PC-9 (cell line): ENCODE data around the gene PLXNA3. TPM values are rescaled to one million over a fixed set of nuclear protein-coding genes. Genes with fewer than 3 reads are reported as not detected.

Source experiments
- BruUV-seq: library from RNA; stranded (reverse); fragments of 400-500 nt; replicated peaks from 2 replicates; lab custom pipeline; 2021; lab: Mats Ljungman, UMichigan
- CTCF ChIA-PET: fragments of 300-600 bp; sonication (Branson Sonifier 250); formaldehyde crosslinking; loops from one replicate; lab custom pipeline; 2022; ENCODE audit warnings: antibody characterized with exemption; lab: Charles Lee
- POLR2A ChIA-PET: fragments of 300-600 bp; sonication (Branson Sonifier 250); formaldehyde crosslinking; loops from one replicate; lab custom pipeline; 2022; ENCODE audit warnings: antibody characterized with exemption; ENCODE audit not compliant: unreplicated experiment; lab: Charles Lee
- DNase-seq, 2 experiments: peaks; one replicate each; pipeline versions ENCODE4 v3.0.0 to v3.0.0-alpha.2; 2015 to 2022; ENCODE audit warnings: mixed read lengths in 1 of 2
- H2AFZ ChIP-seq: fragments of 200-600 bp; sonication (generic); 2 replicates; pipeline ENCODE4 v1.8.1; 2017; ENCODE audit warnings: antibody characterized with exemption
- H3F3A ChIP-seq: fragments of 200-600 bp; sonication (generic); 2 replicates; pipeline ENCODE4 v1.8.1; 2017; ENCODE audit warnings: antibody characterized with exemption, mild to moderate bottlenecking, low read depth; ENCODE audit not compliant: insufficient read depth
- H3K27ac ChIP-seq: fragments of 200-600 bp; sonication (generic); 2 replicates; pipeline ENCODE4 v1.6.1; 2016; ENCODE audit warnings: mixed run types
- H3K27me3 ChIP-seq: fragments of 200-600 bp; sonication (generic); 2 replicates; pipeline ENCODE4 v1.6.1; 2016; ENCODE audit warnings: low read depth, mixed run types; ENCODE audit not compliant: insufficient read depth
- H3K36me3 ChIP-seq: fragments of 200-600 bp; sonication (generic); 2 replicates; pipeline ENCODE4 v1.6.1; 2016; ENCODE audit warnings: low read depth, mixed run types
- H3K4me1 ChIP-seq: fragments of 200-600 bp; sonication (generic); replicated peaks from 2 replicates; pipeline ENCODE4 v1.6.1; 2016; ENCODE audit warnings: mixed run types; ENCODE audit not compliant: insufficient read depth
- H3K4me2 ChIP-seq: fragments of 200-600 bp; sonication (generic); 2 replicates; pipeline ENCODE4 v1.6.1; 2017; ENCODE audit warnings: mixed run types
- H3K4me3 ChIP-seq: fragments of 200-600 bp; sonication (generic); 2 replicates; pipeline ENCODE4 v1.6.1; 2016; ENCODE audit warnings: mixed run types
- H3K79me2 ChIP-seq: fragments of 200-600 bp; sonication (generic); 2 replicates; pipeline ENCODE4 v1.6.1; 2017; ENCODE audit warnings: low read depth, mixed run types
- H3K9me2 ChIP-seq: fragments of 200-600 bp; sonication (generic); 2 replicates; pipeline ENCODE4 v1.8.1; 2017; ENCODE audit warnings: mild to moderate bottlenecking; ENCODE audit not compliant: insufficient read depth
- H3K9me3 ChIP-seq: fragments of 200-600 bp; sonication (generic); 2 replicates; pipeline ENCODE4 v1.8.1; 2016; ENCODE audit warnings: low read depth; ENCODE audit not compliant: insufficient read depth
- H4K20me1 ChIP-seq: fragments of 200-600 bp; sonication (generic); 2 replicates; pipeline ENCODE4 v1.8.1; 2017; ENCODE audit not compliant: insufficient read depth
- EZH2 ChIP-seq: fragments of 200-600 bp; sonication (generic); IDR thresholded peaks from 2 replicates; pipeline ENCODE4 v1.8.0; 2017; ENCODE audit warnings: antibody characterized with exemption, low read depth
- intact Hi-C: fragments of 100-400 bp; cut with micrococcal nuclease; formaldehyde crosslinking; loops from one replicate; pipeline ENCODE4 v1.10.0; 2022; ENCODE audit not compliant: unreplicated experiment
- total RNA-seq: library from RNA; stranded (reverse); gene quantifications from 2 replicates; pipeline ENCODE4 v1.2.3, GENCODE V29; 2021
- TF ChIP-seq, protein P1 (sequence below): fragments of 200-600 bp; sonication (generic); conservative IDR thresholded peaks from 2 replicates; pipeline ENCODE4 v1.6.1; 2017; ENCODE audit warnings: mixed run types, antibody characterized with exemption, mild to moderate bottlenecking, moderate library complexity

Gene PLXNA3
- total RNA-seq, 1 experiment from 2014 or later, result 124 TPM

DNA sequence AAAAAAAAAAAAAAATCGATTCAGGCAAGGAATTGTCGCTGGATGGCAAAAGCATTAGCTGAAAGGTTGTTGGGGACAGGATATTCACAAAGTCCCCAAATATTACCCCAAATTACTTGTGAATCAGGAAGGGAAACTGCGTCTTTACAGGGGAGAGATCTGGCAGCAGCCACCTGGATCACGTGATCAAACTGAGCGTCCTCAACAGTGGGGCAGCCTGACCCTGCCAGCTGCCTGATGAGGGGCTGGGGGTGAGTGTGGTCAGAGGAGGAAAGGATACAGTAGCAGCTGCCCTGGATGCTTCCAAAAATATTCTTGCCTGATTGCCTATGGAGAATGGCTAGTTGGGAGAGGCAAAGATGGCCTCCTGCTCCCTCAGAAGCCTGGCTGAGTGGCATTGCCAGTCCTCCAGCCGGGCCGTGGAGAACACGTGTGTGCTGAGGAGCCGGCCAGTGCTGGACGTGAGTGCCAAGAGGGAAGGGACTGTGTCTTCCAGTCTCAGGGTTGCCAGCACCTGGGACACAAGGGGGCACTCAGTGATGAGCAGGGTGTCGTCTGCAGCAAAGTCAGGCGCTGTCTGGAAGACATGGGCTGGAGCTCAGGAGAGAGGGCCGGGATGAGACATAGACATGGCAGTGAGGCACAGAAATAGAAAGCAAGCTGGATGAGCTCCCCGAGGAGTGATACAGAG is 24.0 kb downstream of the PLXNA3 start:
- peaks cover 14% of the 10 kb centered on the region for H3K79me2 ChIP-seq
- no peak overlapping the region for H3K4me2 ChIP-seq
- H3K4me1 ChIP-seq, result peaks cover 19% of the 10 kb centered on the region
- no peaks in the 10 kb centered on the region for H3K9me3 ChIP-seq
- intact Hi-C loops, result no loop called here
- H3F3A ChIP-seq, result peaks cover 4% of the 10 kb centered on the region; the same call in 1 of the 2 replicates
- BruUV-seq, result no TSS peak
- no peak overlapping the region for H3K27ac ChIP-seq
- no peak for TF ChIP-seq EZH2
- H2AFZ ChIP-seq, result no peak overlapping the region
- ChIA-PET CTCF (interaction anchor here (0.6 kb wide), 1 partner anchor 55 kb away, joined by 3 read pairs; no protein-coding TSS in a partner anchor), POLR2A (interaction anchor here (0.6 kb wide), 2 partner anchors 20 to 63 kb away, joined by 6 to 23 read pairs; no protein-coding TSS in a partner anchor)
- no peaks in the 10 kb centered on the region for H3K36me3 ChIP-seq
- no peak for DNase-seq
- H3K27me3 ChIP-seq, result no peaks in the 10 kb centered on the region
- H4K20me1 ChIP-seq, result no peaks in the 10 kb centered on the region
- H3K9me2 ChIP-seq, result no peaks in the 10 kb centered on the region
- no peak overlapping the region for H3K4me3 ChIP-seq

DNA sequence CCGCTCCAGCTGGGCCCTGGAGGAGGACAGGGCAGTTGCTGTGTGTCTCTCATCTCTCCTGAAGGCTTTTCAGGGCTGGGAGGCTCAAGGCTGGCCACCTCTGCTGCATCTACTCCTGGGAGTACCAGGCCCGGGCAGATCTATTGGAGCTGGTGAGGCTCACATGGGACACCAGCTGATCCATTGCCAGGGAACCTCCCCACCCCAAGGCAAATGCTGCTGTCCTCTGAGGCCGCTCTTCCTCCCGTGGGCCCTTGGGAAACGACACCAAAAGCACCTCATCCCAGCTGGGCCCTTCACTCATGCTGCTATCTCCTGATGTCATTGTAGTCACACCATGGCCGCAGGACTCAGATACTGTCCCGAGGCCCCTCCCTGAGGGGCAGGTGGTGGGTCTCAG is 24.7 kb downstream of the PLXNA3 start:
- CTCF ChIA-PET, result no interaction called here
- no peak for TF ChIP-seq EZH2
- TF ChIP-seq, protein P1, sequence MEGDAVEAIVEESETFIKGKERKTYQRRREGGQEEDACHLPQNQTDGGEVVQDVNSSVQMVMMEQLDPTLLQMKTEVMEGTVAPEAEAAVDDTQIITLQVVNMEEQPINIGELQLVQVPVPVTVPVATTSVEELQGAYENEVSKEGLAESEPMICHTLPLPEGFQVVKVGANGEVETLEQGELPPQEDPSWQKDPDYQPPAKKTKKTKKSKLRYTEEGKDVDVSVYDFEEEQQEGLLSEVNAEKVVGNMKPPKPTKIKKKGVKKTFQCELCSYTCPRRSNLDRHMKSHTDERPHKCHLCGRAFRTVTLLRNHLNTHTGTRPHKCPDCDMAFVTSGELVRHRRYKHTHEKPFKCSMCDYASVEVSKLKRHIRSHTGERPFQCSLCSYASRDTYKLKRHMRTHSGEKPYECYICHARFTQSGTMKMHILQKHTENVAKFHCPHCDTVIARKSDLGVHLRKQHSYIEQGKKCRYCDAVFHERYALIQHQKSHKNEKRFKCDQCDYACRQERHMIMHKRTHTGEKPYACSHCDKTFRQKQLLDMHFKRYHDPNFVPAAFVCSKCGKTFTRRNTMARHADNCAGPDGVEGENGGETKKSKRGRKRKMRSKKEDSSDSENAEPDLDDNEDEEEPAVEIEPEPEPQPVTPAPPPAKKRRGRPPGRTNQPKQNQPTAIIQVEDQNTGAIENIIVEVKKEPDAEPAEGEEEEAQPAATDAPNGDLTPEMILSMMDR, result no peak
- no peaks in the 10 kb centered on the region for H4K20me1 ChIP-seq
- H3K9me2 ChIP-seq, result no peaks in the 10 kb centered on the region
- intact Hi-C loops, result no loop called here
- H3K79me2 ChIP-seq, result peaks cover 14% of the 10 kb centered on the region
- no peaks in the 10 kb centered on the region for H3K9me3 ChIP-seq
- no peak for DNase-seq
- POLR2A ChIA-PET, result interaction anchor here (0.6 kb wide), 1 partner anchor 19 kb away, joined by 6 read pairs; no protein-coding TSS in a partner anchor
- no peak overlapping the region for H3K4me2 ChIP-seq
- H3K36me3 ChIP-seq, result no peaks in the 10 kb centered on the region
- H3K27me3 ChIP-seq, result no peaks in the 10 kb centered on the region
- H3F3A ChIP-seq, result peaks cover 6% of the 10 kb centered on the region; the same call in 1 of the 2 replicates
- BruUV-seq, result no TSS peak
- no peak overlapping the region for H3K4me3 ChIP-seq
- no peak overlapping the region for H2AFZ ChIP-seq
- H3K27ac ChIP-seq, result no peak overlapping the region
- H3K4me1 ChIP-seq, result peaks cover 19% of the 10 kb centered on the region

DNA sequence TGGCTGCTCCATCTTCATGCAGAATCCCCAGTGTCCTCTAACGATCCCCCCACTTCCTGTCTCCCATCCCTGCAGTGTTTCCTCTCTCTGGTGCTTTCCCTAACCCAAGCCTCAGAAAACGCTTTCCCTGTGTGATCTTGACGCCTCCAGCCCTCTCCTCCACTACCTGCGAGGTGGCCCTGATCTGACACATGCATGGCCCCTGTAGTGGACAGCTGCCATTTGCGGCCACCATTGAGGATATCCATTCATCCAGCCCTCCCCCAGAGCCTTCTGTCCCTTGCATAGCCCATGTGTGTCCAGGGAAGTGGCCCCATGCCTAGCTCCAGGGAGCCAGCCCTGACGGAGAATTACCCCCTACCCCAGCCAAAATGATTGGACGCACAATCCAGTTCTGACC is 25.2 kb downstream of the PLXNA3 start:
- Histone ChIP-seq H3K4me1 (peaks cover 19% of the 10 kb centered on the region), H4K20me1 (no peaks in the 10 kb centered on the region), H3K79me2 (peaks cover 14% of the 10 kb centered on the region), H3K4me3 (no peak overlapping the region), H3K27me3 (no peaks in the 10 kb centered on the region), H3K9me2 (no peaks in the 10 kb centered on the region), H3K27ac (no peak overlapping the region), H3K36me3 (no peaks in the 10 kb centered on the region), H2AFZ (no peak overlapping the region), H3F3A (peaks cover 6% of the 10 kb centered on the region; the same call in 1 of the 2 replicates), H3K9me3 (no peaks in the 10 kb centered on the region), H3K4me2 (no peak overlapping the region)
- BruUV-seq, result no TSS peak
- ChIA-PET CTCF (no interaction called here), POLR2A (interaction anchor here (0.6 kb wide), 1 partner anchor 48 kb away, joined by 9 read pairs; no protein-coding TSS in a partner anchor)
- intact Hi-C loops, result no loop called here
- no peak for TF ChIP-seq EZH2
- TF ChIP-seq, protein P1, result no peak
- DNase-seq, result no peak
